Fibroblast of mammary gland (primary cell): ENCODE data around the gene ARMH1.

Experiments used
- DNase-seq: peaks from one replicate; pipeline ENCODE4 v3.0.0-alpha.2; 2010; ENCODE audit warnings: low read depth
- H3K4me3 ChIP-seq: 2 replicates; pipeline ENCODE4 v1.5.1; 2011; ENCODE audit warnings: low read depth, mild to moderate bottlenecking, low read length, moderate library complexity; ENCODE audit not compliant: control insufficient read depth
- CTCF ChIP-seq: conservative IDR thresholded peaks from 2 replicates; pipeline ENCODE4 v1.5.1; 2011; ENCODE audit warnings: low read depth, low read length, inconsistent platforms; ENCODE audit not compliant: control insufficient read depth, insufficient read depth

The ARMH1 gene

GRCh38 chr1:44677201-44677766, 2.8 kb downstream of the ARMH1 start:
- TF ChIP-seq CTCF = peak; percentile 58
- peak; percentile 70 for DNase-seq
- H3K4me3 ChIP-seq = no peak overlapping the region

GRCh38 chr1:44678120-44678519, 3.6 kb downstream of the ARMH1 start:
- no peak overlapping the region for H3K4me3 ChIP-seq
- TF ChIP-seq CTCF = no peak

GRCh38 chr1:44678626-44679025, 4.1 kb downstream of the ARMH1 start:
- H3K4me3 ChIP-seq = no peak overlapping the region
- TF ChIP-seq CTCF = no peak
- no peak for DNase-seq

More at GRCh38 chr1:44678120-44678519, 3.6 kb downstream of the ARMH1 start:
- DNase-seq = no peak

- TF ChIP-seq CTCF = no peak
- no peak for DNase-seq
- no peak overlapping the region for H3K4me3 ChIP-seq
Observed at GRCh38 chr1:44679468-44679867, 5.0 kb downstream of the ARMH1 start.

GRCh38 chr1:44681905-44682882, 7.7 kb downstream of the ARMH1 start:
- no peak overlapping the region for H3K4me3 ChIP-seq
- DNase-seq = no peak
- no peak for TF ChIP-seq CTCF

GRCh38 chr1:44682883-44683265, 8.4 kb downstream of the ARMH1 start:
- no peak overlapping the region for H3K4me3 ChIP-seq
- DNase-seq = no peak
- TF ChIP-seq CTCF = no peak

- H3K4me3 ChIP-seq = no peak overlapping the region
- TF ChIP-seq CTCF = no peak
- no peak for DNase-seq
Observed at GRCh38 chr1:44684525-44684924, 10.0 kb downstream of the ARMH1 start.
